Mucosa of stomach (tissue), 1 donor: ENCODE measurements around the gene RECQL.

Experiments used
- H3K27me3 ChIP-seq: one replicate; pipeline ENCODE4 v1.7.0; 2013; ENCODE audit warnings: mild to moderate bottlenecking, low read length; ENCODE audit not compliant: control insufficient read depth, insufficient read depth
- H3K36me3 ChIP-seq: one replicate; pipeline ENCODE4 v1.7.0; 2013; ENCODE audit warnings: low read length; ENCODE audit not compliant: control insufficient read depth, insufficient read depth
- H3K4me1 ChIP-seq: one replicate; pipeline ENCODE4 v1.7.0; 2013; ENCODE audit warnings: mild to moderate bottlenecking, low read length; ENCODE audit not compliant: control insufficient read depth, insufficient read depth
- H3K4me3 ChIP-seq: one replicate; pipeline ENCODE4 v1.7.0; 2013; ENCODE audit warnings: low read length
- H3K9ac ChIP-seq: one replicate; pipeline ENCODE4 v1.7.0; 2013; ENCODE audit warnings: mild to moderate bottlenecking, low read length, moderate library complexity
- H3K9me3 ChIP-seq: one replicate; pipeline ENCODE4 v1.7.0; 2013; ENCODE audit warnings: mild to moderate bottlenecking, low read length, moderate library complexity; ENCODE audit not compliant: control insufficient read depth
- donor health status: Pancreatic carcinoma.

RECQL gene, protein sequence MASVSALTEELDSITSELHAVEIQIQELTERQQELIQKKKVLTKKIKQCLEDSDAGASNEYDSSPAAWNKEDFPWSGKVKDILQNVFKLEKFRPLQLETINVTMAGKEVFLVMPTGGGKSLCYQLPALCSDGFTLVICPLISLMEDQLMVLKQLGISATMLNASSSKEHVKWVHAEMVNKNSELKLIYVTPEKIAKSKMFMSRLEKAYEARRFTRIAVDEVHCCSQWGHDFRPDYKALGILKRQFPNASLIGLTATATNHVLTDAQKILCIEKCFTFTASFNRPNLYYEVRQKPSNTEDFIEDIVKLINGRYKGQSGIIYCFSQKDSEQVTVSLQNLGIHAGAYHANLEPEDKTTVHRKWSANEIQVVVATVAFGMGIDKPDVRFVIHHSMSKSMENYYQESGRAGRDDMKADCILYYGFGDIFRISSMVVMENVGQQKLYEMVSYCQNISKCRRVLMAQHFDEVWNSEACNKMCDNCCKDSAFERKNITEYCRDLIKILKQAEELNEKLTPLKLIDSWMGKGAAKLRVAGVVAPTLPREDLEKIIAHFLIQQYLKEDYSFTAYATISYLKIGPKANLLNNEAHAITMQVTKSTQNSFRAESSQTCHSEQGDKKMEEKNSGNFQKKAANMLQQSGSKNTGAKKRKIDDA

DNA sequence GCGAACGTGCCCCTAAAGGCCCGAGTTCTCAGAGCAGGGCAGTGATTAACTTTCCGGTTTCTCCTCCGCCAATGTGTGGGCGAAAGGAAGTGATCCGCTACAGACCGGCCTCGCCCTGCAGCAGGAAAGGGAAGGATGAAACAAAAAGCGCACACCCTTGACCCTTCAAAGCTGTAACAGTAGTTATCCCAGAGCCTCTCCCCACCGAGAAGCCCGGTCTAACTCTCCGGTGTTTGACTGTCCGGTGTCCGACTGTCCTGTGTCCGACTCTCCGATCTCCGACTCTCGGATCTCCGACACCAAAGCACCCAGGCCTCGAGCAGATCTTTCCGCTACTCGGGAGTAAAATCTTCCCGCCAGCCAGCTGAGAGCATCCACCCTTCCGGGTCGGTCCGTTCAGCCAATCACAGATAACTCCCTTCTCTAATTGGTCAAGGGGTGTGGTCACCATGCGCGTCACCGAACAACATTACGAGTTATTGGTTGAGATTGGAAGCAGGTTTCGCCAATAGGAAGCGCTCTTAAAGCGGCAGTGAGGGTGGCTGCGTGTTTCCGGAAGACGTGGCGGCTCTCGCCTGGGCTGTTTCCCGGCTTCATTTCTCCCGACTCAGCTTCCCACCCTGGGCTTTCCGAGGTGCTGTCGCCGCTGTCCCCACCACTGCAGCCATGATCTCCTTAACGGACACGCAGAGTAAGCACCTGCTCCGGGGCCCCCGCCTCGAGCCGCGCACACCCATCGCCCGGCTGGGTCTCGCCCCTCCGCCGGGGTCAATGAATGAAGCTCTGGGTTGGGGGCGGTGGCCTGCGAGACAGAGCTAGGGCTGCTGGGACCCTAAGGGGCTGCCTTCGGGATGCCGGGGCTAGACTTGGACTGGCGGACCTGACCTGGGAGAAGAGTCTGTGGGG, at the start of gene RECQL, which contains the start of gene GOLT1B:
RECQL (minus strand) TSS at position 378 of the 906 bp plus-strand sequence. CDS start 2,065 bp downstream, outside the sequence.
GOLT1B (plus strand) TSS at position 532 of the 906 bp plus-strand sequence; CDS start at position 667, 135 bp downstream.
- Histone ChIP-seq H3K9ac (peak within 1 kb of the TSS; percentile 90), H3K4me1 (peaks cover 15% of the 10 kb centered on the region), H3K27me3 (no peaks in the 10 kb centered on the region), H3K36me3 (no peaks in the 10 kb centered on the region), H3K4me3 (peak within 1 kb of the TSS; percentile 85), H3K9me3 (no peaks in the 10 kb centered on the region)

- no peaks in the 10 kb centered on the region for H3K9me3 ChIP-seq
- H3K36me3 ChIP-seq: no peaks in the 10 kb centered on the region
- H3K4me1 ChIP-seq: no peaks in the 10 kb centered on the region
- H3K9ac ChIP-seq: no peak overlapping the region
- no peak overlapping the region for H3K4me3 ChIP-seq
- no peaks in the 10 kb centered on the region for H3K27me3 ChIP-seq
Measured at GRCh38 chr12:21547437-21547836, 46.0 kb upstream of the RECQL start.

DNA sequence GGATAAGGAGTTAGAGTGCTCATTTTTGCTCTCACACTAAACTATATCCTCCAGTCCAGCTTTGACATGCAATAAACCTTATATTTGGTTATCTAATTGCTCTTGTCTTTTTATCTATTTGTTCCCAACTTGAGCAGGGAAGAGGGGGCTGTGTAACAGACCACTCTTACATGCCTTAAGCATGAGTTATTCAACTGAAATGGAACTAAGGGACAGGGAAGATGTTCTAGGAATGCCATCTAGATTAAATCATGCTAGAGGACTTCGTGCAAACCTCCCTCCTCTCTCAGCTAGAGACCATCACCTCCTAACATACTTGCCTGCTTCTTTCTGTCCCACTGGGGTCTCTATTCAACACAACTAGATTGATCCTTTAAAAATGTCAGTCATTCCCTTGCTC, 45.3 kb upstream of the RECQL start:
- no peaks in the 10 kb centered on the region for H3K36me3 ChIP-seq
- H3K4me1 ChIP-seq: no peaks in the 10 kb centered on the region
- H3K9me3 ChIP-seq: no peaks in the 10 kb centered on the region
- H3K4me3 ChIP-seq: no peak overlapping the region
- no peak overlapping the region for H3K9ac ChIP-seq
- no peaks in the 10 kb centered on the region for H3K27me3 ChIP-seq

- Histone ChIP-seq H3K9me3 (no peaks in the 10 kb centered on the region), H3K27me3 (no peaks in the 10 kb centered on the region), H3K4me3 (no peak overlapping the region), H3K36me3 (no peaks in the 10 kb centered on the region), H3K9ac (no peak overlapping the region), H3K4me1 (no peaks in the 10 kb centered on the region)
Measured at GRCh38 chr12:21545557-21545956, 44.1 kb upstream of the RECQL start.

- no peak overlapping the region for H3K9ac ChIP-seq
- H3K36me3 ChIP-seq: no peaks in the 10 kb centered on the region
- no peaks in the 10 kb centered on the region for H3K4me1 ChIP-seq
- H3K9me3 ChIP-seq: no peaks in the 10 kb centered on the region
- H3K4me3 ChIP-seq: no peak overlapping the region
- no peaks in the 10 kb centered on the region for H3K27me3 ChIP-seq
Measured at GRCh38 chr12:21543151-21543550, 41.7 kb upstream of the RECQL start.

GRCh38 chr12:21542403-21542802, 41.0 kb upstream of the RECQL start:
- H3K4me1 ChIP-seq: no peaks in the 10 kb centered on the region
- no peak overlapping the region for H3K4me3 ChIP-seq
- no peaks in the 10 kb centered on the region for H3K36me3 ChIP-seq
- H3K9me3 ChIP-seq: no peaks in the 10 kb centered on the region
- no peak overlapping the region for H3K9ac ChIP-seq
- no peaks in the 10 kb centered on the region for H3K27me3 ChIP-seq

GRCh38 chr12:21541773-21542172, 40.3 kb upstream of the RECQL start:
- H3K4me1 ChIP-seq: no peaks in the 10 kb centered on the region
- H3K9ac ChIP-seq: no peak overlapping the region
- no peaks in the 10 kb centered on the region for H3K36me3 ChIP-seq
- H3K9me3 ChIP-seq: no peaks in the 10 kb centered on the region
- no peaks in the 10 kb centered on the region for H3K27me3 ChIP-seq
- no peak overlapping the region for H3K4me3 ChIP-seq

DNA sequence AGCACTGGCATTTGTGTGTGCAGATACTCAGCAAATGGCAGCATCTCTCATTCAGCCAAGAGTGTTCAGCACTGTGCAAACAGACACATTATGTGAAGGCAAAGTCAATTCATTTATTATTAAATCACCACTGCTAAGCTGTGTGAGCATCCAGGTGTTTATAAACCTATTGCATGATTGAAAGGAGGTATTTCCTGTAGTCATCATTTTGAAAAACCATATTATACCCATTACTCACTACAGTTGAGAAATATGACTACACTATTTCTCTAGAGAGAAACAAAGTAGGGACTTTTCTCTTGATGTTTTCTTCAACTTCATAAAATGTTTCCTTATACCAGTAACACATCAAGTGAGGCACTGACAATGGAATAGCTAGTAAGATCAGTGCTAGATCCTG, 38.4 kb upstream of the RECQL start:
- H3K27me3 ChIP-seq: no peaks in the 10 kb centered on the region
- no peaks in the 10 kb centered on the region for H3K4me1 ChIP-seq
- H3K4me3 ChIP-seq: no peak overlapping the region
- H3K9me3 ChIP-seq: no peaks in the 10 kb centered on the region
- H3K9ac ChIP-seq: no peak overlapping the region
- no peaks in the 10 kb centered on the region for H3K36me3 ChIP-seq

- Histone ChIP-seq H3K4me1 (no peaks in the 10 kb centered on the region), H3K27me3 (no peaks in the 10 kb centered on the region), H3K36me3 (no peaks in the 10 kb centered on the region), H3K9me3 (no peaks in the 10 kb centered on the region), H3K9ac (no peak overlapping the region), H3K4me3 (no peak overlapping the region)
Measured at GRCh38 chr12:21538061-21538653, 36.7 kb upstream of the RECQL start.

GRCh38 chr12:21529456-21529855, 28.0 kb upstream of the RECQL start:
- Histone ChIP-seq H3K27me3 (peaks cover 44% of the 10 kb centered on the region), H3K36me3 (no peaks in the 10 kb centered on the region), H3K9ac (no peak overlapping the region), H3K4me3 (no peak overlapping the region), H3K9me3 (no peaks in the 10 kb centered on the region), H3K4me1 (peaks cover 4% of the 10 kb centered on the region)

DNA sequence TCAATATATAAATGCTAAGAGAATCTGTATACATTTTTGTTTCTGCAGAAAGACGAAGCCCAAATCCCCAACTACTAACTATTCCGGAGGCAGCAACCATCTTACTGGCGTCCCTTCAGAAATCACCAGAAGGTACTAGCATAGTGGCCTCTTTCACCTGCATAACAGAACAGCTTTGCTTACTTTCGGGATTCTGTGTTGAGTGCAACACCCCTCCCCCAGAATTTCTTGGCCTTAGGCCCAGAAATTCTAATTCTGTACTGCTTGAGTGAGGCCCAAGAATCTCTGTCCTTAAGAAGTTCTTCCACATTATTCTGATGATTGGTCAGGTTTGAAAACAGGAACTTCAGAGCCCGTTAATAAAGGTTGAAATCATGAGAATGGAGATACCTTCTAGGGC, 27.5 kb upstream of the RECQL start:
- H3K4me3 ChIP-seq: no peak overlapping the region
- no peaks in the 10 kb centered on the region for H3K9me3 ChIP-seq
- peaks cover 4% of the 10 kb centered on the region for H3K4me1 ChIP-seq
- peaks cover 44% of the 10 kb centered on the region for H3K27me3 ChIP-seq
- H3K36me3 ChIP-seq: no peaks in the 10 kb centered on the region
- no peak overlapping the region for H3K9ac ChIP-seq
